Endothelial cell of umbilical vein (primary cell): ENCODE data around the gene ETS2.

Source experiments
- EZH2 ChIP-seq: IDR thresholded peaks from 2 replicates; pipeline ENCODE4 v1.6.1; 2012; ENCODE audit warnings: borderline replicate concordance, low read depth, mild to moderate bottlenecking, moderate library complexity, low read length, inconsistent platforms; ENCODE audit not compliant: severe bottlenecking
- POLR2A ChIP-seq: IDR thresholded peaks from 2 replicates; pipeline ENCODE4 v1.6.1; 2012; ENCODE audit warnings: low read depth, mild to moderate bottlenecking, control low read depth, low read length
- POLR2AphosphoS5 ChIP-seq: IDR thresholded peaks from 2 replicates; pipeline ENCODE4 v1.6.1; 2012; ENCODE audit warnings: low read depth, mild to moderate bottlenecking, control low read depth, low read length, moderate library complexity; ENCODE audit not compliant: insufficient read depth

DNA sequence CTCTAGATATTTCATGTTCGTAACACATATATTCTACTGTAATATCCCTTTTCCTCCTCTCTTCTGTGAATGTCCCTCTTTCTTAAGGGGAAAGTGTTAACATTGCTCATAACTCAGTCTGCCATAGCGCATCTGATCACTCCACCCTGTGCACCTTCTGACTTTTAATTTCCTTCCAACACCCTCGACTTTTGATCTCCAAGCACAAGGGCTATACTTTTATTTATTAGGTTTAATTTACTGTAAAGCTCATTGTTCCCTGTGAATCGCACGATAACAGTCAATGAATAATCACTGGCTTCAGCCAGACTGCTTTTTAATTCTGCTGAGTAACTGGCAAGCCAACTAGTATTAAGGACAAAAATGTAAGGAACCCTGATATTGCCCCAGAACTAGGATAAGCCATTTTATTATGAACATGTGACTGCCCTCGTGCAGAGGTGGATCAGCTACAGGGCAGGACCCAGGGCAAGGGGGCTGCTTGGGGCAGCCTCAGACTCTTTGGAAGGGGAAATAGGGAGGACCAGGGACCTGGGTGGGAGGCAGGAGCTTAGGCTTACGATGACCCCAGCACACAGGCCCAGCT is 2.6 kb upstream of the ETS2 start:
- TF ChIP-seq POLR2AphosphoS5 (no peak), EZH2 (no peak), POLR2A (no peak)
